Neural progenitor cell (in vitro differentiated cells): Measurements from ENCODE around the gene PIGA.

ENCODE experiments used
- EZH2 ChIP-seq: fragments of 200-600 bp; sonication (generic); IDR thresholded peaks from 2 replicates; pipeline ENCODE4 v1.6.1; 2017; ENCODE audit warnings: antibody characterized with exemption, mild to moderate bottlenecking, moderate library complexity
- EZH2phosphoT487 ChIP-seq: fragments of 200-600 bp; sonication (generic); IDR thresholded peaks from 2 replicates; pipeline ENCODE4 v1.6.1; 2017; ENCODE audit warnings: antibody characterized with exemption
- TF ChIP-seq, protein P1 (sequence below): fragments of 200-600 bp; sonication (generic); IDR thresholded peaks from 2 replicates; pipeline ENCODE4 v1.5.1; 2017; ENCODE audit warnings: antibody characterized with exemption, mild to moderate bottlenecking

- TF ChIP-seq, protein P1, sequence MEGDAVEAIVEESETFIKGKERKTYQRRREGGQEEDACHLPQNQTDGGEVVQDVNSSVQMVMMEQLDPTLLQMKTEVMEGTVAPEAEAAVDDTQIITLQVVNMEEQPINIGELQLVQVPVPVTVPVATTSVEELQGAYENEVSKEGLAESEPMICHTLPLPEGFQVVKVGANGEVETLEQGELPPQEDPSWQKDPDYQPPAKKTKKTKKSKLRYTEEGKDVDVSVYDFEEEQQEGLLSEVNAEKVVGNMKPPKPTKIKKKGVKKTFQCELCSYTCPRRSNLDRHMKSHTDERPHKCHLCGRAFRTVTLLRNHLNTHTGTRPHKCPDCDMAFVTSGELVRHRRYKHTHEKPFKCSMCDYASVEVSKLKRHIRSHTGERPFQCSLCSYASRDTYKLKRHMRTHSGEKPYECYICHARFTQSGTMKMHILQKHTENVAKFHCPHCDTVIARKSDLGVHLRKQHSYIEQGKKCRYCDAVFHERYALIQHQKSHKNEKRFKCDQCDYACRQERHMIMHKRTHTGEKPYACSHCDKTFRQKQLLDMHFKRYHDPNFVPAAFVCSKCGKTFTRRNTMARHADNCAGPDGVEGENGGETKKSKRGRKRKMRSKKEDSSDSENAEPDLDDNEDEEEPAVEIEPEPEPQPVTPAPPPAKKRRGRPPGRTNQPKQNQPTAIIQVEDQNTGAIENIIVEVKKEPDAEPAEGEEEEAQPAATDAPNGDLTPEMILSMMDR, result no peak
- no peak for TF ChIP-seq EZH2
- no peak for TF ChIP-seq EZH2phosphoT487
These were observed 16.2 kb downstream of the PIGA start for GRCh38 chrX:15319075-15319474.
